ENCODE results near the gene DENND1A. TPM values are rescaled to one million over a fixed set of nuclear protein-coding genes. Genes with fewer than 3 reads are reported as not detected.

The DENND1A gene
- total and polyA plus RNA-seq, 12 donors = 7.3 to 36.7 (median 19.6) TPM

GRCh38 chr9:123450098-123450770, 479.7 kb downstream of the DENND1A start:
- no peaks in the 10 kb centered on the region for H3K27me3 ChIP-seq
- intact Hi-C loops (cut with DNase I) = no loop called here
- peak in 1 of 7 donors; percentile 47 for DNase-seq
- H3K9me3 ChIP-seq (replicated peaks in 1 of 3) = no peaks in the 10 kb centered on the region
- WGBS, 4 donors = 82 to 94% (median 90%) methylated on average over 11 to 12 of the region's 12 CpGs
- no peak overlapping the region for H3K27ac ChIP-seq
- TF ChIP-seq POLR2A (IDR thresholded peaks at IDR 0.05) = no peak
- TF ChIP-seq, protein P1, sequence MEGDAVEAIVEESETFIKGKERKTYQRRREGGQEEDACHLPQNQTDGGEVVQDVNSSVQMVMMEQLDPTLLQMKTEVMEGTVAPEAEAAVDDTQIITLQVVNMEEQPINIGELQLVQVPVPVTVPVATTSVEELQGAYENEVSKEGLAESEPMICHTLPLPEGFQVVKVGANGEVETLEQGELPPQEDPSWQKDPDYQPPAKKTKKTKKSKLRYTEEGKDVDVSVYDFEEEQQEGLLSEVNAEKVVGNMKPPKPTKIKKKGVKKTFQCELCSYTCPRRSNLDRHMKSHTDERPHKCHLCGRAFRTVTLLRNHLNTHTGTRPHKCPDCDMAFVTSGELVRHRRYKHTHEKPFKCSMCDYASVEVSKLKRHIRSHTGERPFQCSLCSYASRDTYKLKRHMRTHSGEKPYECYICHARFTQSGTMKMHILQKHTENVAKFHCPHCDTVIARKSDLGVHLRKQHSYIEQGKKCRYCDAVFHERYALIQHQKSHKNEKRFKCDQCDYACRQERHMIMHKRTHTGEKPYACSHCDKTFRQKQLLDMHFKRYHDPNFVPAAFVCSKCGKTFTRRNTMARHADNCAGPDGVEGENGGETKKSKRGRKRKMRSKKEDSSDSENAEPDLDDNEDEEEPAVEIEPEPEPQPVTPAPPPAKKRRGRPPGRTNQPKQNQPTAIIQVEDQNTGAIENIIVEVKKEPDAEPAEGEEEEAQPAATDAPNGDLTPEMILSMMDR (IDR thresholded peaks at IDR 0.05) = no peak
- no peaks in the 10 kb centered on the region for H3K4me1 ChIP-seq (replicated peaks in 1 of 2)
- H3K4me3 ChIP-seq = no peak overlapping the region
- no peaks in the 10 kb centered on the region for H3K36me3 ChIP-seq (replicated peaks in 1 of 2)

GRCh38 chr9:123447934-123448646, 481.8 kb downstream of the DENND1A start:
- no peak overlapping the region for H3K27ac ChIP-seq
- H3K36me3 ChIP-seq (replicated peaks in 1 of 2) = no peaks in the 10 kb centered on the region
- no peaks in the 10 kb centered on the region for H3K9me3 ChIP-seq (replicated peaks in 1 of 3)
- 87 to 94% (median 92%) methylated on average over 9 of the region's 9 CpGs for WGBS, 4 donors
- TF ChIP-seq, protein P1 (IDR thresholded peaks at IDR 0.05) = no peak
- no peak for TF ChIP-seq POLR2A (IDR thresholded peaks at IDR 0.05)
- no peaks in the 10 kb centered on the region for H3K4me1 ChIP-seq (replicated peaks in 1 of 2)
- H3K4me3 ChIP-seq = no peak overlapping the region
- DNase-seq = peak in 1 of 7 donors; percentile 9
- H3K27me3 ChIP-seq = no peaks in the 10 kb centered on the region
- intact Hi-C loops (cut with DNase I) = loop anchor here in 1 of 2 donors (10.0 kb wide), 1 partner anchor 273 kb away; no protein-coding TSS in a partner anchor

DNA sequence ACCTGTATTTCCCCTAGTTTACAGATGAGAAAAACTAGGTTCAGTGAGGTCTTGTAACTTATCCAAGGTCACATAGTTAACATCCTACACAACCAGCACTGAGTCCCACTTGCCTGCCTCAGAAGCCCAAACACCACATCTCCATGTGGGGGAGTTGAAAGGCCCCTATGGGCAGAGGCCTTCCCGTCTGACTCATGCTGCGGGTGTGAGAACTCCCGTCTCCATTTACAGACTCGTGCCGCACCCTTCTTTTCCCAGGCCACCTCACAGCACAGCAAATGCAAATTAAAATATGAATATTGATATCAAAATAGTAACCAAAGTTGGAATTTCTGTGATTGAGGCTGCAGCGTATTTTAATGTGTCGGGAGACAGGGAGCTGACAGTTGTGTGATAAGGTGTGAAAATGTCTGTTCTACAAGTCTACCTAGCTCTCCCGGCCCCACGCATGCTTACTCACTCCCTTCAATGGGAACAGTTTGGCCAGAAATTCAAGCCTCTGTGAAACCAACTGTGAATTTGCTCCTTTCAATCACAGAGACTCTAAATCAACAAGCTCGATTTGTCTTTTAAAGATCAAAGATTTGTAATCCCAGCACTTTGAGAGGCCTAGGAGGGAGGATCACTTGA, 483.8 kb downstream of the DENND1A start:
- H3K4me3 ChIP-seq = no peak overlapping the region
- no peaks in the 10 kb centered on the region for H3K36me3 ChIP-seq (replicated peaks in 1 of 2)
- TF ChIP-seq POLR2A (IDR thresholded peaks at IDR 0.05) = no peak
- TF ChIP-seq, protein P1 (IDR thresholded peaks at IDR 0.05) = no peak
- no peaks in the 10 kb centered on the region for H3K4me1 ChIP-seq (replicated peaks in 1 of 2)
- 93 to 98% (median 95%) methylated on average over 10 of the region's 10 CpGs for WGBS, 4 donors
- intact Hi-C loops (cut with DNase I) = loop anchor here in 1 of 2 donors (10.0 kb wide), 1 partner anchor 271 kb away; no protein-coding TSS in a partner anchor
- H3K27ac ChIP-seq = no peak overlapping the region
- no peaks in the 10 kb centered on the region for H3K27me3 ChIP-seq
- no peaks in the 10 kb centered on the region for H3K9me3 ChIP-seq (replicated peaks in 1 of 3)
- peak in 1 of 7 donors; percentile 35 for DNase-seq

- intact Hi-C loops (cut with DNase I) = loop anchor here in 1 of 2 donors (10.0 kb wide), 1 partner anchor 270 kb away; no protein-coding TSS in a partner anchor
- no peaks in the 10 kb centered on the region for H3K9me3 ChIP-seq (replicated peaks in 1 of 3)
- 96 to 100% (median 98%) methylated on average over 7 of the region's 7 CpGs for WGBS, 4 donors
- H3K27me3 ChIP-seq = no peaks in the 10 kb centered on the region
- no peaks in the 10 kb centered on the region for H3K36me3 ChIP-seq (replicated peaks in 1 of 2)
- DNase-seq = peak in 1 of 7 donors; percentile 37
- TF ChIP-seq POLR2A (IDR thresholded peaks at IDR 0.05) = no peak
- TF ChIP-seq, protein P1 (IDR thresholded peaks at IDR 0.05) = no peak
- no peaks in the 10 kb centered on the region for H3K4me1 ChIP-seq (replicated peaks in 1 of 2)
- no peak overlapping the region for H3K27ac ChIP-seq
- no peak overlapping the region for H3K4me3 ChIP-seq
Measured at GRCh38 chr9:123445116-123445515, 484.8 kb downstream of the DENND1A start.

All from adrenal gland (tissue), 12 donors.